ENCODE results near the gene FAM78A.

- TF ChIP-seq CTCF (IDR thresholded peaks at IDR 0.05; ENCODE audit: insufficient read depth, low read depth, low read length) (no peak), EZH2 (IDR thresholded peaks at IDR 0.05; ENCODE audit: insufficient read depth, low read length) (no peak)
These were observed 29.7 kb downstream of the FAM78A start for GRCh38 chr9:131246618-131247017.

Measured in astrocyte (in vitro differentiated cells and primary cell).